HG03558 (cell line): ENCODE results near the gene TOPAZ1.

Experiments used
- ATAC-seq: cut with Tn5 transposase; IDR thresholded peaks from one replicate; pipeline ENCODE4 v1.9.1; 2021; ENCODE audit warnings: moderate number of reproducible peaks; ENCODE audit not compliant: unreplicated experiment; ENCODE audit errors: extremely low read depth

TOPAZ1 gene

DNA sequence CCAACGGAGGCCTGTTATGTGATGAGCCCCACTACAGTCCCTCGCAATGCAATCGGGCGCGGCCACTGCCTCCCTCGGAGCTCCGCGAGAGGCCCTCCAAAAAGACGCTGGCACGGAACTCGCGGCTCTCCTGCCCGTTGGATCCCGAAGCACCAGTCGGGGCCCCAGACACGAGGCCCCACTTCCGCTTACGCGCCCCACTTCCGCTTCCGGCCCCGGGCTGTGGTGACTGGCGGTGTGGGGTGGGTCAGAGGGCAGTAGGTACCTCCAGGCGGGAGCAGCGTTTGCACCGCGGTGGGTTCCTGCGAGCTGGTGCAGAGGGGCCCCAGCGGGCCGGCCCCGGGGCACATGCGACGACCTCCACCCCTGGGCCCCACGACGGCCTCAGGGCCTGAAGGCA, at the start of gene TOPAZ1:
TOPAZ1 (plus strand) TSS at position 181 of the 400 bp plus-strand sequence; CDS start at position 349, 168 bp downstream.
- ATAC-seq: no peak

DNA sequence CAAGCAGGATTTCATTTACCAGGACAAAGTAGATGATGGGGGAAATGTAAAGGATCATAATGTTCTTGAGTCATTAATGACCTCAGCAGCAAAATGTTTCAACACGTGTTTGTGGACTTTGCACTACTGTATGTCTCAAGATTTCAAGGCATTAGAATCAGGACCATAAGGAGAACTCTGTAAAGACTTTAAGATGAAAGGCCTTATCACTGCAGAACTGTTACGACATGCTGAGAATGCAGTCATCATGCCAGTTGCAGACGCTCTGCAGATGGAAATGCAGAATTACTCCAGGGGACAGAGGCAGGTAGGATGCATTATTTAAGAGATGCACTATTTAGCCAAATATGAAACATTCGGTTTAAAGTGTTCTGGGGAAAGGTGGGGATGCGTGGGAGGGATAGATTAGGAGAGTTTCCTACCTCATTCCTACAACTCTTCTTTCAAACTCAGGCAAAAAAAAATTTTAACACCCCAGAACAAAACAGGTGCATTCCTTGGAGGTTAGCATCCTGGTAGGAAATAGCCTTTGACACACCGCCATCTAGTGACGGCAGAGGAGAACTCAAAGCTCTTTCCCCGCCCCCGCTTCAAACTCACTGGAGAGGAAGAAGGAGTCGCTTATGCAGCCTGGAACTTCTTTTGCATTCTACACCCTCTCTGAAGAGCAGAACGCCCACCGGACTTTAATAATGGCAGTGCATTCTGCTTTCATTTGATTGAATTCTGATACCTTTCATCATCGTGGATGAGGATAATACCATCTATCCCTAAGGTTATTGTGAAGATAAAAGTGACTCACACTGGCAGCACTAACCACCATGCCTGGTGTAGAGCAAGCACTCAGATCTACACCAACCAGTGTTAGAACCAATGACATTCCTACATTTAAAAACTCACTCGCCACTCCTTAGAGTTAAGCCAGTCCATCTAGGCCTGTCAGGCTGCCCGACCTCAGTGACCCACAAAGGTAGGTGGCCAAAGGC, 43.1 kb upstream of the TOPAZ1 start:
- ATAC-seq: no peak

DNA sequence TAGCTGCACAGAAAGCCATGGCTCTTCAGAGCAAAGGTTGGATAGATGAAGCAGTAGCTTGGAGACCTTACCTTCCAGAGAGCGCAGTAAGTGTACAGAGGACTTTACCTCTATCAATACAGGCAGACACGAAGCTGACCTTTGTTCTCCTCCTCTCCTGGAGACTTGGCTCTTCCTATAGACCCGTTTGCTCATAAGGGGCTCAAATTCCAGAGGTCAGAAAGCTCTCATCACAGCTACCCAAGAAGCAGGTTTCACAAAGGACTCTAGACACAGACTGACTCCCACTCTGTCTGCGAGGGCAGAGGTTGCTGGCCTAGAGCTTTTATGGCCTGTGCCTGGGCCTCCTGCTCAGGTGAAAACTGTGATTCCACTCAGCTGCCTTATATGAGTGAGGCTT, 35.4 kb upstream of the TOPAZ1 start:
- no peak for ATAC-seq

DNA sequence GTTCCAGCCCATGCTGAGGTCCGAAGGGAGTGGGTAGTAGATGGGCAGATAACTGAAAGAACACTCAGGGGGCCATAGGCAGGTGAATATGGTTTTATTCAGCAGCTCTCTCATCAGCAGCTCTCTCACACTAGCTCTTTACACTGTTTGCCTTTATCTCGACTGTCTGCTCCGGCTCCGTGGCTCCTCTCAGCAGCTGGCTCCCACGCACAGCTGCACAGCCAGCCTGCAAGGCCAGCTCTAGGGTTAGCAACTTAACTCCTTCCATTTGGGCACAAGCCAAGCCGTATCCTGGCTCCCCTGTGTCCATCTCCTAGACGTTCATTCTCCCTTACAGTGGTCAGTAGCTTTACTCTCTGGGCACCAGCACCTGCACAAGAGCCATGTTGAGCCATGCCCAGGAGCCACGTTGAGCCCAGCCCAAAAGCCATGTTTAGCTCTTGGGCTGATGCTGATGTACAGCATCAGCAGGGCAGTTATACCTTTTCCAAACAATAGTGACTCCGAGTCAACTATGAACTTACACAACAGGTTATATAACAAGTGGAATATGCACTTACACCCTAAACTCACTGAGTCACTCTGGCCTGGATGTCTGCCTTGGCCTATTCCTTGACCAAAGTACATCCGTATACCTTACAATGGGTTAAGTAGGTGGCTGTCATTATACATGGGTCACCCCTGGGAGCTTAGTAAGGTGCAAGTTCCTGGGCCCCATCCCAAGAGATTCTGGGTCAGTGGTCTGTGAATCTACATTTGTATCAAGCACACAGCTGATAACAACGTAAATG, 34.6 kb upstream of the TOPAZ1 start:
- no peak for ATAC-seq

DNA sequence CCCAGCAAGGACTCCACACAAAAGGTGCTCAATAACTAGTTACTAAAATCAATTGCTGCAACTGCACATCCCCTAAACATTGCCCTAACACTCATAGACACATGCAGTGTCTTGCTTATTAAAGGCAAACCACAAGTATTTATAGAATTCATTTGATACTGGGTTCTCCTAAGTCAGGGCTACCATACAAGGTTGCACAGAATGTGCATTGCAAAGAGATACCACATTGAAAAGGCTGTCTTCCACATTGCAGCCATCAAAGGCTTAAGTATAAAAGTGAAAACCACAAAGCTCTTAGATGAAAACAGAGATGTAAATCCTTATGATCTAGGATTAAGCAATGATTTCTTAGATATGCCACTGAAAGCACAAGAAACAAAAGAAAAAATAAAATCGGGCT, 33.6 kb upstream of the TOPAZ1 start:
- ATAC-seq: no peak

DNA sequence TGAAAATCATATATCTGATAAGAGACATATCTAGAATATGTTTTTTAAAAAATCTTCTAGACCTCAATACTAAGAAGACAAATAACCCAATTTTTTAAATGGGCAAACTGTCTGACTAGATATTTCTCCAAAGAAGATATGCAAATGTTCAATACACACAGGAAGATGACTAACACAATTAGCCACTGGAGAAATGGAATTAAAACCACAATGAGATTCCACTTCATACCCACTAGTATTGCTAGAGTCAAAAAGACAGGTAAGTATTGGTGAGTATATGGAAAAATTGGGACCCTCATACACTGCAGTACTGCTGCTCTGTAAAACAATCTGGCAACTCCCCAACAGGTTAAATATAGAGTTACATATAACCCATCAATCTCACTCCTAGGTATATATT, 33.1 kb upstream of the TOPAZ1 start:
- no peak for ATAC-seq

DNA sequence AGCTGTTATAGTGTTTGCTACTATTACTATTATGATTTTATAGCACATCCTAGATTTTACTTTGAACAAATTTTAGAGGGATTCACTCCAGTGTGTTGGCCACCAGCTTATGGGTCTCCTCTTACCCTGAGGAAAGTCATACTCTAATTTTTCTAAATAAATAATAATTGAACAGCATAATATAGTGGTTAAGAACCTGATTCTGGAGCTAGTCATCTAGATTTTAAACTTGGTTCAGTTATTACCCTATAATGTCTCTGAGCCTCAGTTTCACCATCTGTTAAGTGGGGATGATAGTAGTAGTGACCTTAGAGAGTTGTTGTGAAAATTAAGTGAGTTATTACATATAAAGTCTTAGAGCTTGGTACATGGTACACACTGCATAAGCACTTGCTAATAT, 30.7 kb upstream of the TOPAZ1 start:
- no peak for ATAC-seq

DNA sequence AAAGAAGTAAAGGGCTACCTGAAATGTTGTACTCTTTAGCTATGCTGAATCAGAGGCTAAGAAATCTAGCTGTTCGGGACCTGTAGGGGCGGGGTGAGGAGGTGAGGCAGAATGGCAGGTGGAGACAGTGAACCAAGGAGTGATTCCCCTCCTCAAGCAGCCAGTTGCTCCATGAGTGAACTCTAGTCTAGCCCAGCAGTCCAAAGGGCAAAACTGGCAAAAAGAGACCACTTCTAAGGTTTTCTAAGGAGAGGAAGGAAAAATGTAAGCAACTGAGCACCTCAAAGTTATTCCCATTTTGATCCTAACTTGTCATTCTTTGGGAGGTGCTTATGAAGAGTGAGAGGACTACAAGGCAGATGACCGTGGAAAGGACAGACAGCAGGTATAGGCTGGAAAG, 19.3 kb upstream of the TOPAZ1 start:
- ATAC-seq: no peak

DNA sequence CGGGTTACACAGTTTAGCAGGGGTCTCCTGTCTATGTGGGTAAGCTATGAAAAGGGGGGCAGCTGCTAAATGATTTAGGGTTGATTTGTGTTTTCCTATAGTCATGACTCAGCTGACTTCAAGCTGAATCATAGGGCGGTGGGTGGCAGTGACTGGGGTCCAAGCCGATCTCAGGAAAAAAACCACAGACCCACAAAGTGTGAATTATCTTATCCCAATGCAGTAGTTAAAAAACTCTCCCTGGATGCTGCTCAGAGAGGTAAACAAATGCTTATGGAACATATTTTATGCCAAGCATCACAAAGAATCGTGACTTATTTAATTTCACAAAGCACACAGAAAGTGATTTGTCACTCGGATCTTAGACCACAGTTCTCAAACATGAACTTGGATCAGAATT, 18.4 kb upstream of the TOPAZ1 start:
- no peak for ATAC-seq

DNA sequence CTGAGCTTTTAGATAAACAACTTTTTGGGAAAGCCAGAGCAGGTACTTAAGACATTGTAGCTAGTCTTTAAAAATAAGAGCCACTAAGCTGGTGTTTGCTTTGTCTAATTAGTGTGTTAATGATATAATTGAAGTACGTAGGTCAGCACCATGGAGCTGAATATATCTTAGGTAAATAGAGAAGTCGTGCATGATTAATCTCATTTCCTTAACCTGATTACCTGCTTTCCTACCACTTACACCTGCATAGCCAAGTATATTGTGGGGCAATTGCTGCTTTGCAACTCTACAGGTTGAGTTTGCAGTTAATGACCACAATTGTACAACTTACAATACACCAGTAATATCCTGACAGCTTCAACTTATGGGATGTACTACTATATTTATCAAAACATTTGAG, 17.6 kb upstream of the TOPAZ1 start:
- no peak for ATAC-seq

DNA sequence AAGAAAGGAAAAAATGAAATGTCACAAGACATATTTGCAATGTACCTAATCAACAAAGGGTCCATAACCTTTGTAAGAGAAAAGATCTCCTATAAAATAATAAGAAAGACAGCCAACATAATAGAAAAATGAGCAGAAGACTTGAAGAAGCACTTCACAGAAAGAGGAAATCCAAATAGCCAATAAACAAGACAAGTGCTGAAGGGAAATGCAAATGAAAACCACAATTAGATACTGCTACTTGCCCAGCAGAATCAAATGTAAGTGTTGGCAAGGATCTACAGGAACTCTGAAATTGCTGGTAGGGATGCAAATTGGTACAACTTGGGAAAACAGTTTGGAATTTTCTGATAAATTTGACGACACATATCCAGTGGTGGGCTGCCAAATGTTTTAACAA, 15.1 kb upstream of the TOPAZ1 start:
- ATAC-seq: no peak

DNA sequence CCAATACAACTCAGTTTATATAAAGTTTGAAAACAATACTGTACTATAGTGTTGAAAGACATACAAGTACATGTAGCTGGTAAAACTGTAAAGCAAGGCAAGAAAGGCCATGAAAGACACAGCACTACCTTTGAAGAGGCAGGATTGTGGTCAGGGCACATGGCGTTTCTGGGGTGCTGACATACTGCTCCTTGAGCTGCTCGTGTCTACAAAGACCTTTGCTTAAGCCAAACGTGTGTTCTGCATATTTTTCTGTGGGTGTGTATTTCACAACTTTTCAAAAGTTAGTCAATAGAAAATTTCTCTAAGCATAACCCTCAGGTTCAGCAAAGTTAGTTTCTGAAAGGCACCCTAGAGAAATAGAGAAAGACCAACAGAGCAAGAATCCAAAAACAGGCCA, 14.1 kb upstream of the TOPAZ1 start:
- no peak for ATAC-seq

DNA sequence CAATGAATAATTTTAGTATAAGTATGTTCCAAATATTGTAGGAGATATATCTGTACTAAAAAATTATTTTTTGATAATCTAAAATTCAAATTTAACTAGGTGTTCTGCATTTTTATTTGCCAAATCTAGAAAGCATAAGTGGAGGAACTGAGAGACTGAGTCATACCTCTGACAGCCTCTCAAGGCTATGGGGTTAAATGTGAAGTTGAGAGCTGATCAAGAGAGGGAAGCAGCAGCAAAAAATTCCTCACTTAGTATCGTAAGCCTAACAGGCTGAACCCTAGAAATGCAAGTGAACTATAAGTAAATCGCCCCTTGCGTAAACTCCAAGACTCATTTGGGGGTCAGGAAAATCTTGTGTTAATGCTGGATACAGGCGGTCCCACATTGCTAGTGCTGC, 12.8 kb upstream of the TOPAZ1 start:
- no peak for ATAC-seq

DNA sequence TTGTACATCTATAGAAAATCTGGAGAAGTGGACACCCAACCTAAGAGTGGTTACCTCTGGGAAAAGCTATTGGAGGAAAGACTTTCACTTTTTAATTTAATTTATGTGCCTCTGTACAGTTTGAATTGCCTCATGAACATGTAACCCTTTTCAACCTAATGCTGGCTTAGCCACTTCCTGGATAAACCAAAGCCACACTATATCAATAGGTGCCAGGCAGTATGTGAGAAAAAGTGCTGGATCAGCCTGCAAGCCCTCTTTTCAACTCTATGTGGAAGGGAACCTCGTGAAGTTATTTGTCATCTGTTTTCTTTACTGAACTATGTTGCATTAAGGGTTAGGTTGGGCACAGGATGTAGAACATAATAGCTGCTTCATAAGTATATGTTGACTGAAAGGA, 9.3 kb upstream of the TOPAZ1 start:
- no peak for ATAC-seq

DNA sequence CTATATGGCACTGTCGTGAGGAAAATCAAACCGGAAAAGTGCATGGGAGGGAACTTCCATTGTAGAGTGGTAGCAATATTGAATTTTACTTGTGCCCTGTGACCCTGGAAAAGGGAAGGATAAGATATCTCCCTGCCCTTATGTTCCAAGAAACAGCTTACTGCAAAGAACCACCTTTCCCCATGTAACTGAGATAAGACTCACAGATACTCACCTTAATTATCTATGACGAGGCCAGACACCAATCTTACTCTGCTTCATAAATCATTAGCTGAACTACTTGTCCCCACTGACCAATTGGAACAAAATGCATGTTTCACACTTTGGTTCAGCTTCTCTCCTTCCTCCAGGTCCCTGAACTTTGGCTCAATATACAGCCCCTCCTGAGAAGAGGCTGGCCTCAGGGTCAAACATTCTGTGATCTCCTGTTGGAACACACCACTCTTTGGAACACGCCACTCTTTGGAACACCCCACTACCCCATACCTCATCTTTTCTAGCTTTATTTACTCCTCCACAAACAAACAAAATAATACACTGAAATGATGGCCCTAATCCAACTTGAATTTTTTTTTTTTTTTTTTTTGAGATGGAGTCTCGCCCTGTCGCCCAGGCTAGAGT, 6.9 kb upstream of the TOPAZ1 start:
- ATAC-seq: no peak

DNA sequence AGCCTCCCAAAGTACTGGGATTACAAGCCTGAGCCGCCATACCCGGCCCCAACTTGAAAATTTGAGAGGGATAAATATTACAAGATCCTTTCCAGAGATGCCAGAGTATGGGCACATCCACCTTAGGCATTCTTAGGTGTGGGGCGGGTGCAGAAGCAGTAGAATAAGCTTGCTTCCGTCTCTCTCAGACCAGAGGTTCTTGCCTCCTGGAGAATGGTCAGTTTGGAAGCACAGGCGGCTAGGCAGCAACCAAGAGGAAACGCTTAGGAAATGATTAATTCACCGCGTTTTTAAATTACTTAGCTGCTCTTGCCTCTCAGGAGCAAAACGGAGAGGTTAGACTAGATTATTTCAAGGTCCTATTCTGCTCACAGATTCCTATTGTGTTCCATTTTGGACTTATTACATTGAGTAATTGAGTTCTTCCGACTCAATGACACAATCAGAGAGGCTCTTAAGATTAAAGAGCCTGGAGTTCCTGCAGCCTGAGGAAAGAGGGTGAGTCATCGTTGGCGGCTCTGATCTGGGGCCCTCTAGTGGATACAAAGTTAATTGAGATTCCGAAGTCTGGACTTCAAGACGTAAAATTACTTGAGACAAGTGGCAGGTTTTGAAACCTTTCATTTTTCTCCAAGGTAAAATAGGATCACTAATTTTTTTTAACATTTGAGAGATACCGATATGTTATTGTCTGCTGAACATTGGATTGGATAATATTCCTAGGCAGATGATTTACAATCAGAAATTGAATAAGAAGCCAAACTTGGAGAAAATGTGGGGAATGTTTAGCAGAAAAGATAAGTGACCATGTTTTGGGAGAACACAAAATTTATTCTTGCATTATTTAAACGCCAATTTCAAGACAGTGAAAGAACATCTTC, 5.8 kb upstream of the TOPAZ1 start:
- no peak for ATAC-seq

DNA sequence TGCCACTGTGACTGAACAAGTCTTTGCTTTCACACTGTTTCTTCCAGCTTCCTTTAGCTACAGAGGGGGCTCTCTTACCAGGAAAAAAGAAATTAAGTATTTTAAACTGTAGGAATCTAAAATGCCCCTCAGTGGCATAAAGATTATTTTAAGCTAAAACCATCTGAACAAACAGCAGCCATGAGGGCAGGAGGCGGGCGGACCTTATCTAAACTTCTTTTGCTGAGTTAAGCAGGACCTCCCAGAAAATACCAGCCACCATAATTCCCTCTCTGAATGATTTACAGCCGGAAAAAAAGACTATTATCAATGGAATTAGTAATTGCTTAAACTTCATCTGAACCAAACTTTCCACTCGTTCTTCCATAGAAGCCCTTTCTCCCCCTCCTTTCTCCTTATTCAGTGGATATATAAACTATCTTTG, 5.2 kb upstream of the TOPAZ1 start:
- ATAC-seq: no peak

DNA sequence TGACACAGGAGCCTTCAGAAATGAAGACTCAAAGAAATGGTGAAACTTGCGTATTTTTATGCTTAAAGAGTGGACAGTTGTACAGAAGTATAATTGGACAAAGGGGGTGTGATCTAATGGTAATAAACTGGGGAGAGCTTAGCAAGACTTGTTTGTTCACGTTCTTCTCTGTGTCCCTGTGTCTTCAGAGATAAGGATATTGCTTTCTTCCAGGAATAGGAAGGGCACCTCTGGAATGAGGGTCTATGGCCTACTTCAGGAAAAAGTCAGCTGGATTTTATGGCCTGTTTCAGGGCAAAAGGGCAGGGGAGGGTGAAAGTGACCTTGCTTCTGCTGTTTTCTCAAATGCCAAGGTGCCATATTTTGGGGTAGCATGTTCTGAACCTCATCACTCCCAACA, 4.5 kb upstream of the TOPAZ1 start:
- no peak for ATAC-seq

DNA sequence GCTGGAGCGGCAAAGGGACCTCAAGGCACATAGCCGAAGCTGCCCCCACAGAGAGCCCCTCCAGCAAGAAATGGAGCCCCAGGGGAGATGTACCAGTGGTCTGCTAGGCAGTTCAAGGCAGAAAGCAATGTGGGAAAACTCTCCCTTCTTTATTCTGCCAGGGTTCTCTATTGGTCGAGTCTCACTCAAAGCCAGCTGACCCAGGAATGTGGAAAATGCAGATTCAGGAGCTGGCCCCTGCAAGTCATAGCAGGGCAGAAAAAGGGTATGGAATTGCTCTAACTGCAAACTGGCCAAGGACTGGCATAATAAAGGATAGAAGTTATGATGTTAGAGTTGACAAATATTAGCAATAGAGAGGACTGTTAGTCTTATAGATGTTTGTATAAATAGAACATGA, 4.0 kb upstream of the TOPAZ1 start:
- no peak for ATAC-seq

DNA sequence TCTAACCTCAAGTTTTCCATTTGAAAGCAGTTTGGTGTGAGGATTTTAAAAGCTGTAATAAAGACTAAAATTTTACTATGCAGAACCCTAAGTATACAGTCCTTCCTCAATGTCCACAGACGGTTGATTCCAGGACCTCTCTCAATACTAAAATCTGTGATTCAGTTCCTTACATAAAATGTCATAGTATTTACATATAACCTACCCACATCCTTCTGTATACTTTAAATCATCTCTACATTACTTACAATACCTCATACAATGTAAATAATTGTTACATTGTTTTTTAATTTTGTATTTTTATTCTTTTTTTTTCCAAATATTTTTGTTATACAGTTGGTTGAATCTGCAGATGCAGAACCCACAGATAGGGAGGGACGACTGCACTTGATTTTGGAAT, 2.8 kb upstream of the TOPAZ1 start:
- no peak for ATAC-seq
